NCI-H2196 (cell line): ENCODE measurements around the gene NHLH2.

Source experiments
- DNase-seq: peaks from one replicate; lab custom pipeline; 2025; ENCODE audit not compliant: unreplicated experiment; lab: John Stamatoyannopoulos, UW

Gene NHLH2

DNA sequence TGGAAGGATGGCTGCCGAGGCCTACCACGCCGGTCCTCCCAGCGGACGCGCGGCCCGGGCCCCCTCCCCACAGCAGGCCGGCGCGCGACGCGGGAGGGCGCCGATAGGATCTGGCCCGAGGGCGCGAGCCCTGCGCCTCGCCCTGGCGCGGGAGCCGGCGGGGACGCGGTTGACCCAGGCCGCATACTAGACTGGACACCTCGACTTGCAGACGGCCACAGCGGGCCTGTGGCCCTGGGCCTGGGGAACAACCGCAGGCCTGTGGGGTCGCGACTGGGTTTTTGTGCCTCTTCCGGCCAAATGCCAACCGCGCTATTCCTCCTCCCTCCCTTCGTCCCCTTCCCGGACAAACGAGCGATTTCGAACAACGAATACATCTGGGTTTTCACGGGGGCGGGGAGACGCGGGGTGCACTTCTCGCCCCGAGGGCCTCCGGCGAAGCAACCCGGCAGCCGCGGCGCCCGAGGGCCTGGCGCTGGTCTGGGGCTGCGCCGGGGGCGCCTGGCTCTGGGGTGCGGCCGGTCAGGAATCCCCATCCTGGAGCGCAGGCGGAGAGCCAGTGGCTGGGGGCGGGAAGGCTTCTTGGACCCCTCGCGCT lies 2.4 kb downstream of the NHLH2 start:
- DNase-seq = no peak

DNA sequence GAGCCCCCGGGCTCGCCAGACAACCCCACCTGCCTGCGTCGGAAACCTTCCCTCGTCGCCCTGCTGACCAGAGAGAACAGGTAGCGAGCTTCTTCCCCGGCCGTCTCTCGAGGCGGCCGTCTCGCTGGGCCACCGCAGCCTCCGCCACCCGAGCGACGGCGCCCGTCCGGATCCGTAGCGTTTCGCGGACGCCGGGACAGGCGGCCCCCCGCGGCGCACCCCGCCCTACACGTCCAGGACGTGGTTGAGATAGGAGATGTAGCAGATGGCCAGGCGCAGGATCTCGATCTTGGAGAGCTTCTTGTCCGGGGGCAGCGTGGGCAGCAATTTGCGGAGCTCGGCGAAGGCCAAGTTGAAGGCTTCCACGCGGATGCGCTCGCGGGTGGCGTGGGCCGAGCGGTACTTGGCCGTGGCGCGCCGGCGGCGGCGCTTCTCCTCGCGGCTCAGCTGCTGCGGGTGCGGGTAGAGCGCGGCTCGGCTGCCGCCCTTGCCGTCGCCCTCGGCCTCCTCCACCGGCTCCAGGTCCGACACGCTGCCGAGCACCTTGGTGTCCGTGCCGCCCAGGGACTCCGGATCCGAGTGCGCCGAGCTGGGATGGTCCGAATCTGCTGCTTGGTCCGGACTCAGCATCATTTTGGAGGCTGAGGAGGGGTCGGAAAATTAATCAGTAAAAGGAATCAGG lies 3.0 kb downstream of the NHLH2 start:
- no peak for DNase-seq

DNA sequence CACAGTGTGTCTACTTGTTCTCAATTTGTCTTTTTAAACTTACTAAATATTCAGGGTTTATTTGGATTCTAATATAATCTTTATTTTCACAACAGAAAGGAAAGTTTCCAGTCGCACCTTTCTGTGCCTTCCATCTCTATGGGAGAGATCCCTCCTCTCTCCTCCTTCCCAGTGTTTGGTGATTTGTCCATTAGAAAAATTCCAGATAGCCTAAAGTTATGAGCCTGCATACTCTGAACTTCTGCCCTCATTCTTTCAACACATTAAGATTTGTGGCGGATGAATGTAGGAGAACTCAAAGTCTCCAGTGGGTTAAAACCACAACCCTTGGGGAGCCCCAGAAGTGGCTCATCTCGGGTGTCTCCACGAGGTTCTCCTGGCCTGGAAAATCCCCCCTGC lies 3.6 kb downstream of the NHLH2 start:
- no peak for DNase-seq

DNA sequence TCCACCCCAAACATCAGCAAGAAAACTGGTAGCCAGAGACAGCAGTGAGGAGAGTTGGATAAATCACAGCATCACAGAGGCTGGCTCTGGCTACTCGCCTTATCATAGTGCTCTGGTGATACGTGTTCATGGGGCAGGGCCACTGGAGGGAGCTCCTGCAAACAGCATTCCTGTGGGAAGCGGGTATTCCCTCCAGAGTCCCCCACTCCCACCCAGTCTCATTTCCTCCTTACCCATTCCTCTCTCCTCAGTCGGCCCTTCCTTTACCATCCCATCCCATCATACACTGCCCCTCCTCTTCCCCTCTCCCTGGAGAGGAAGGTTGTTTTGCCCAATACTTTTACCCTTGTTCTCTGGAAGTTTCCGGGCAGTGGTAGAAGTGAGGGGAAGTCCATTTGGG lies 7.1 kb downstream of the NHLH2 start:
- no peak for DNase-seq

DNA sequence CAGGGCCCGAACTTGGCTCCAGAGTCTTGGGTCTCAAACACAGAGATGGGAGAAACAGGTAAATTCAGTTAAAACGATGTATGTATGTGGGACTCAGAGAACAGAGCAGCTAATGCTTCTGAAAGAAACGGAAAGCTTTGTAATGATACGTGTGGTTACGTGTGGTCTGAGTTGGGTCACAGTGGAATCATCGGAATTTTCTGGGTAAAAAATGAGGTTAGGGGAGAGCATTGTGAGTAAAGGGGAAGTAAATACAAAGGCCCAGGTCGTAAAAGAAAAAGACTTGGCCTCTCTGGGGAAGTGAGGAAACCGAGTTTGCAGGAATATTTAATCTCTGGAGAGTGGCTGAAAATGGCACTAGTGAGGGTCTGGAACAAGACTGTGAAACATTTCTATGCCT lies 8.3 kb downstream of the NHLH2 start:
- no peak for DNase-seq

DNA sequence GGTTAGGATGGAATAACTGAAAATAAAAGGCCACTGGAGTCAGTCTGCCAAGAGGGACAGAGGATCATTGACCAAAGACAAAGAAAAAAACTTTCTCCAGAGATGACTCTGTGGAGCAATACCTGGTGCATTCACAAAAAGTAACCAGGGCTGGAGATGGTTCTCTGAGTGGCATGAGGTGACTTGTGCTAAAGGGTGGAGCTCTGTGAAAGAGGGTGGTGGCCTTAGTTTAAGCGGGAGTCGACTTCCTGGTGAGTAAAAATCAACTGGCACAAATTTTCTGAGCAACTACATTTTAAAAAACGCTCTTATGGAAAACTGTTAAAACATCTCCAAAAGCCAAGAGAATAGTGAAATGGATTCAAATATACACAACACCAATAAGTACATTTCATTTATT lies 10.0 kb downstream of the NHLH2 start:
- no peak for DNase-seq

DNA sequence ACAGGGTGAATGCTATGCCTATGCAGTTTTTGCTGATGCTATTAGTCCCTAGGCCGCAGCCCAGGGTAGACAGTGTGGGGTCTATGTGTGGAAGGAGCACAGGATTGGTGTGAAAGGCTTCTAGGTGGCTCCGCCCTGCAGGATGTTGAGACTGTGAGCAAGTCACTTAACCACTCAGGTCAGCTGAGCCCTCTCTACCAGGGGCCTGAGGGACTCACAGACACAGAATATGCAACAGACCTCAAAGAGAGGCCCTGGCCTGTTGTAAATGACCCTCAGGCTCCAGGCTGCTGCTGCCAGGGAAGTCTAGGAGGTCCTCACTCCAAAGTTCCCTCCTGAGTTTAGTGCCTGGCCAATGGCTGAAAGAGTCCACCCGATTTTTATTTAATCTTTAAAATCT lies 11.0 kb downstream of the NHLH2 start:
- DNase-seq = no peak

DNA sequence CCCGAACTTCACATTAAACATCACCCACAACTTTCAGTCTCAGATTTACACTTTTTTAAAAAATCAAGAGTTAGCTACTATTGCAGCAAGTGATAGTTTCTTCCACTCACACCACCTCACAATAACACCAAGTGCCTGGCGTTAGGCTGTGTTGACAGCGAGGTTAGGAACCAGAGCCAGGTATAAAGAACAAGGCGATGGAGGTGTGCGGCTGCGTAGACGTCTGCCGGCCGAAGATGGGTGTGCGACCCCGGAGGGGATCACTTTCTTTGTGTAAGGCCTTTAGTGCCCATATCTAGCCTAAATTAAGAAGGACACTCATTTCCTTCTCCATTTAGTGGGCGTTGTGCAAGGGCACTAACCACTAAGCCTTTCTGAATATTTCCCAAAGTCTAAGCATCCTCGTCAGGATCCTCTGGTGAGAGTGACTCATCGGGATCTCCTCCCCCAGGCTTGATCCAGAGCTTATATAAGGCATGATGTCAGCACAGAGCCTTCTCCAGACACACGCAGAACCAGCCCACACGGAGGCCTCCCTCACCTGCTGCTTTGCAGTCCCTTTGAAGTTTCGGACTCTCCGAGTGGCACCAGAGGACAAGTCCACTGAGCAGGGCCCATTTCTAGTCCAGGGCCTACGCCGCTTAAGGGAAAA lies 11.8 kb downstream of the NHLH2 start:
- DNase-seq = no peak

DNA sequence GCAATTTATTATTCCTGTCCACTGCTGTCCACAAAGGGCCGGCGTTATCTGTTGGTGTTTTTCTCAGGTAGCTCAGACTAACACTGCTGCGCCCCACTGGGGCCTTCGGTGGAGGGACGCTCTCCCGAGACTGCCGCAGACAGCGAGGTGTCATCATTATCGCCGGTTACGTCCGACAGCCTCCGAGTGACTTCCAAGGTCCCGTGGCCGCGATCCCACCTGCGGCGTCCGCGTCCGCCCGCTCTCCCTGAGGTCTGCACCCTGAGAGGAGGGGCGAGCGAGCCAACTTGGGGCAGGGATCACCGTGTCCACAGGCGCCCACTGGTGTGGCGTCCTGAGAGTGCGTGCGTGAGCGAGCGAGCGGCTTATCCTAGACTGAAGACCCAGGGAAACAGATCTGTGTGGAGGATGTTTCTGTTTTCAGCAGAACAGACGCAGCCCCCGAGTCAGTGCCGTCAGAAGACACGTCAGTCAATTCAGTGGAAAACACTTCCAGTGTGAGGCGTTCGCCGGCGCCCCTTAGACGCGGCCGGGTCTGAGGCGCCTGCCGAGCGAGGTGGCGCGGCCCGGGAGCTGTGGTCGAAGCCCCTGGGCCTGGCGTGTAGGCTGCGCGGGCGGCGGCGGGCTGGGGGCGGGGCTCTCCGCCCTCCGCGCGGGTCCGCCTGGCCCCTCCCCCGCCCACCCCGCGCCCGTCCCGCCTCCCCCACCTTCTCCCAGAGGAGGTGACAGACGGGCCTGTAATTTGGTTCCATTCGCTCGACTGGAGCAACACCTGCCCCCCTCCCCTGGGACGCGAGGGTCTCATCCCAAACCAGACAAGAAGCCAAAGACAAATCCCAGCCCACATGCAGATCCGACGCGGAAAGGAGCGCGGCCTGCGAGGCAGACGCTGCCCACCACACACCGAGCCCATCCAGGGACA lies 12.6 kb downstream of the NHLH2 start:
- no peak for DNase-seq

DNA sequence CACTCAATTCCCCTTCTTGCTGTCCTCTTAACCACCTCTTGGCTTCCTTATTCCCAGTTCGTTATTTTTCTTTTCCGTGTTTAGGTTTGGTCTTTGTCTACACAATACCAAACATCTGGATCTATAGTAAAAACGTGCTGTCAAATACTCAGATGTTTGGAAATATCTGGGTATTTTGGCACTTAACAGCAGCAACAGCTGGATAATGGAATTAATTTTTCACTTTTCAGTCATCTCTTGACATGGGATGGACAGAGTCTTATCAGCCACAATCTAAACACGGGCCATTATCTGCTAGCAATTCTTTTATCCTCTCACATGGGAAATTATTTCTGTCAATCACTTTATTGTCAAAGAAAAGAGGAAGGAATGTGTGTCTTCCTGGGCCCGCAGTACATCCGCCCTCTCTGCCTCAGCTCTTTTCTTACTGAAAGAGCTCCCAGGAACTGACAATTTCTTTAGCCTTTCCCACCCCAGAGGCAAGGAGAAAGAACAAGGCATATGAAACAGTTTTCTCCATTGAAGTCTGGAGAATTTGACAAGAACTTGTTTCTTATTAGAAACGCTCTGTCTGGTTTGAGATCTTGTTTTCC lies 13.4 kb downstream of the NHLH2 start:
- no peak for DNase-seq

DNA sequence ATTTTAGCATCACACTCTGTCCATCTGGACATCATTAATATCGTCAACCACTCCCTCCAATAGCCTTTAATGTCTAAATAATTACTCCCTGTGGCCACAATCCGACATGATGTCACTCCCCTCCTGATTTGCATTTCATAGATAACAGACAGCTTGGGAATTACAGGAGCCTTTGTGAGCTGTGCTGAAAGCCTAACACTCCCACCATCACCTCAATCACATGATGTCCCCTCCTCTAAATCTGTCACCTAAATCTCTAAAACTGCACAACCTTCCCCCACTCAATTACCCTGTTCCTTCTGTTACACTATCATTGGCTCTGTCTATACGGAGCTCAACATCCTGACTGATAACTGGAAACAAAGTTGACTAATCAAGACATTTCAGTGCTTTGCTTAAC lies 14.3 kb downstream of the NHLH2 start:
- no peak for DNase-seq

DNA sequence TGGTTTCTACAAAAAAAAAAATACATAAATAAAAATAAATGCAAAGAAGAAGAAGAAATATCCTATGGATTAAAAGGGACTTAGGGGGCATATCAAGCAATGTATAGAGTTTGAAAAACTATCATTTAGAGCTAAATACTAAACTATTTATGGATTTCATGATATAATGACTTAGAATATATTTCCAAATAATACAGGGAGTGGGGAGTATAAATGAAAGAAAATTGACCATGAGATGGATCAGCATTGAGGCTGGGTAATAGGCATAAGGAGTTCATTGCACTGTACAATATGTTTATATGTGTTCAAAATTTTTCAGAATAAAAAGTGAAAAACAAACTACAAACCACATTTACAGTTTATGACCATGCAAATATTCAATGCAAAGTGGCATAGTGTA lies 18.8 kb downstream of the NHLH2 start:
- DNase-seq = no peak

DNA sequence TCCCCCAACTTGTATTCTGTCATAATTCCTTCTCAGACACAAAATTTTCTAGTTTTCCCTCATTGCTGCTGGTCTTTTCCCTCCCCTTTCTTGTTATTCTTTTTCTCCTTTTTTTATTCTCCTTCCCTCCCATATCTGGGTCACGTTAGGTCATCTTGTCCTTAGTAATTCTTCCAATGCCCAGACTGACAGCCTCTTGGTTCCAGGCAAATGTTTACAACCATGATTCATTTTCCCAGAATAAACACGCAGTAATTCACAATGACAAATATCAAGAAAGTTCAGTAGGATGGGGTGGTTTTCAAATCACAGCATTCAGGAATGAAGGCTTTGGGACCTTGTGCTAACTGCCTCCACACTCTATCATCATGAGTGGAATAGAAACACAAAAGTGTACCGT lies 25.2 kb downstream of the NHLH2 start:
- no peak for DNase-seq

DNA sequence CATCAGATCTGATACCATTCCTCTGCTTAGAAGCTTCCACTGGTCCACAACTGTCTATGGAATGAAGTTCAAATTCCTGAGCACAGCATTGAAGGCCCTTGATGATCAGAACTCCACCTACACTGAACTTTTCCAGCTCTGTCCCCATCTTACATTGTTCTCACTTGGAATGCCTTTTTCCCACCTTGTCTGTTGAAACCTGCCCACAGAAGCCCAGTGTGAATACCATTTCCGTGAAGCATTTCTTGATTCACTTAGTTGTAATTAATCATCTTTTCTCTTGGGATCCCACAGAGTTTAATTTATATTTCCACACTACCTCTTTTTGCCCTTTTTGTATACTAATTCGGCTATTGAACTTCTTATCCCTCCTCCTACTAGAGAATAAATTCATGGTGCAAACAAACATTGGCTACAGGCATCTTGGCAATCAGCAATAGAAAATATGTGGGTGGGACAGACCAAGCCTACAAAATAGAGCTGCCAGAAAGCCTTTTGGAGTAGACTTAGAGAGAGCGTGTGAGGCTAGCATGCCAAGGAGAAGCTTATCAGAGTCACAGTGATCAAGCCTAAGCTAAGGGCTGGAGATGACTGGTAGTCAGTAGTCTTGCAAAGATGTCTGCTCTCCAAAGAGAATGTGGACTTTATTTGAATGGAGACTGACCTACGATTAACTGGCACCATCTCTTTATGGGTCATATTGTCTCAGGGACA lies 26.1 kb downstream of the NHLH2 start:
- no peak for DNase-seq

DNA sequence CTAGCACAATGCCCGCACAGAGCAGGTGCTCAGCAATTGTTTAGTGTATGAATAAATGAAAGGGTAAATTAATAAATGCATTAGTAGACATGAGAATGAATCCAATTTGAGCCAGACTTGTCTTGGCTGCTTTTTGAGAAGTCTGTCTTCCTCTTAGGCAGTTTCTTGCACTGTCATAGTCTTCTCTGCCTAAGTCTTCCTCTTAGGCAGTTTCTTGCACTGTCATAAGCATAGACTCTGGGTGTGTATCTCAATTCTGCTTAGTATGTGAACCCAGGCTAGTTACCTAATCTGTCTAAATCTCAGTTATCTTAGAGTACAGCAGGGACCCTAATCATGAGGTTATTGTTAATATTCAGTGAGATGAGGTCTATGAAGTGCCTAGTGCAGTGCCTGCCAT lies 27.2 kb downstream of the NHLH2 start:
- no peak for DNase-seq

DNA sequence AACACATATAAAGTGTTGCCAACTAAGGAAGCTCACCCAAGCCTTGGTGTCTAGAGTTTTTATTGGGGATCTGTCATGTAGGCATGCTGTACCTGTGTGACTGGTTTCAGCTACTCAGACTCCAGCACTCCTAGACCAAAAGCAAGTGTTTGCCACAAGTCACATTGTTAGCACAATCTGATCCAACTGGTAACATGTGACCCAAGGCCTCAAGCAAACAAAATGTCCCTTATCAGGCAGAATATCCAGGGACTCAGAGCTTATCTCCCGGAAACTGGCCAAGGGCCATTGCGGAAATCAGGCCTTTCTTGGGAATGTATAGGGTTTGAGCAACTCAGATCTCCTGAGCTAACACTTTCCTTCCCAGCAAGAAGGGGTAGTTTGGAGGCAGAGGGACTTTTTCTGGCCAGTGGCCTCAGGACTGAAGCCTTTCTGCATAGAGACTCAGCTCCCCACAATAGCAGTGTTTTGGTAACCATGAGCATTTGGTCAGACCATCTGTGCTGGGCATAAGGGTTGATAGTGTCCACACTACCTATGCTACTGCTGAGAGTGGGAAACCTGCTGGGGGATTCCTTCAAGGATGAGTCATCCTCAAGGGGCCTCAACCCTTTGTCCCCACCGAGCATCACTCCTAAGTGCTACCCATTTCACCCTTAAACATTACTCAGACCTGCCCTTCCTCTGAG lies 29.6 kb downstream of the NHLH2 start:
- DNase-seq = no peak

DNA sequence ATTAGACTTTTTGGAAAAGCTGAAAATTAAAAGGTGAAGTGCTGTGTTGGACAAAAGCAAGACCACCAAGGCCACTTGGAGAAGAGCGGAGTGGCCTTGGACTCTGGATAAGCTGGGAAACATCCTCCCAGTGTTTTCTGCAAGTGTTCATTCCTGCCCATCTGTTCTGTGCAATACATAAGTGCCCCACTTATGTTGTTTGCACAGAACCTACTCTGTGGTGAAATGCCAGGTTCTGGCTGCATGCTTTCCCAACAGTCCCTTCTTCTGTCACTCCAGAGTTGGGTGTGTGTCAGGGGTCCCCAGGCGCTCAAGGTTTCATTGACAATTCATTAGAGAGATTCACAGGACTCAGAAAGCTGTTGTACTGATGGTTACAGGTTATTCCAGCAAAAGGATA lies 30.3 kb downstream of the NHLH2 start:
- DNase-seq = no peak

DNA sequence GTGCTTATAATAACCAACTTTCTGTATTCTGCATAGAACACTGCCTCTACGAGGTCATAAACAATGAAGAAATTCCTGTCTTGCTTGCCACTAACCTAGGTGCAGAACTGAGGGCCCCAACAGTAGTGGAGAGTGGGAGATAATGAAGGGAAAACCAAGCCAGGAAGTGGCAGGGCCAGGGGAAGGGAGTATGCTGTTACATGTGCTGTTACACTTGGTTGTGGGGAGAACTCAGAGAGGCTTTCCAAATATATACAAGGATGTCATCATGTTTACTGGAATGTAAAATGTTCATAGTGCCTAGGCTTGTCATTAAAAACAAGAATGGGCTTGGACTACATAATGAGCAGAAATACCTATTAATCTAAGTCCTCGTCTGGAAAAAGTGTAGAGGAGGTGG lies 31.1 kb downstream of the NHLH2 start:
- no peak for DNase-seq

DNA sequence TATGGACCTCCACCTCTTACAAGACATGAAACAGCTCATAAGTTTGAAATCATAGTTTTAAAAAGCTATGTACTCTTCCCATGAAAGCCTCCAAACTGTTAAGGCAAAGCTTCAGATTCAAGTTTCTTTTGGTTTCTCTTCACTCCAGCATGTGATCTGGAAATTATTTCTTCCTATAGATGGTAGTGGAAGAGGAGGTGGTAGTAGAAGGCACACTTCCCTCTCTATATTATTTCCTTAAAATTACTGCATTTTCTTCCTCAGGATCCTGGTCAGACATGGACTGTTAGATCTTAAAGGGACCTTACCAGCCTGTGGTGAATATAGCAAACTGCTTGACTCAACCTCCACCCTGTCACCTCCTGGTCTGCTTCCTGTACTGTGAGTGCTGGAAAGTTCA lies 31.9 kb downstream of the NHLH2 start:
- DNase-seq = no peak

DNA sequence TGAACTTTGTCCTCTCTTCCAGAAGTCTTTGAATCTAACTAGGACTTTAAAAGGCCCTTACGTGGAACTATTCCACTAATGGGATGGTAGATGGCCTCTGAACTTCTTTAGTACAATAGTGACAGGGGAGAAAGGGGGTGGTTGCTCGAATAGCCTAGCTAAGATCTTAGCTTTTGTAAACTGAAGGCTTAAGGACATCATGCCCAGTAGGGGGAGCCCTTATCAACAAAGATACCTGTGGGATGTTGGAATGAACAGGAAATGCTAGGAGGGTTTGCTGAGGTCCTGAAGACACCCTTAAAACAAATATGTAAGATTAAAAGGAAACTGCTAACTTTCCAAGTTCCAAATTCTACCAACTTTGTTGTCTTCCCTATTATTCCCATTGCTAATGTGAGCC lies 33.2 kb downstream of the NHLH2 start:
- DNase-seq = peak; percentile 62
